Kidney capillary endothelial cell (primary cell): ENCODE data around the gene RAB28.

Experiments used
- DNase-seq: peaks from one replicate; pipeline ENCODE4 v3.0.0-alpha.2; 2018; ENCODE audit warnings: low spot score

The RAB28 gene

GRCh38 chr4:13509442-13509841 lies 25.3 kb upstream of the RAB28 start:
- DNase-seq: no peak

- no peak for DNase-seq
Measured at GRCh38 chr4:13504374-13504773, 20.2 kb upstream of the RAB28 start.

DNA sequence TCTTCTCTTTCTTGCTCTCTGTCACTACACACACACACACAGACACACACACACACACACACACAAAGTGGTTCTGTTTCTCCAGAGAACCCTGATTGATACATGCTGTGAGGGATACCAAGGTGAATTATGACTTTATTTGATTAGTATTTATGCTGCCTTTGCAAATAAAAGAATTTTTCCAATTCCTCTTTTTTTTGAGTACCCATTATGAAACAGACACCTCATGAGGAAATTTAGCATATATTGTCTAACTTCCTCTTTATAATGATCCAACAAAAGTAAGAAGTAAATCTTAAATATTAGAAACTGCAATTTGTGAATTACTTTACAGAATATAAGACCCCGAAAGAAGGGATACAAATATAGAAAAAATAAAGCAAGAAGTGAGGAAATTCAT lies 14.3 kb upstream of the RAB28 start:
- DNase-seq: no peak

GRCh38 chr4:13496605-13497004 lies 12.5 kb upstream of the RAB28 start:
- no peak for DNase-seq

- DNase-seq: no peak
Measured at GRCh38 chr4:13495753-13496152, 11.6 kb upstream of the RAB28 start.

DNA sequence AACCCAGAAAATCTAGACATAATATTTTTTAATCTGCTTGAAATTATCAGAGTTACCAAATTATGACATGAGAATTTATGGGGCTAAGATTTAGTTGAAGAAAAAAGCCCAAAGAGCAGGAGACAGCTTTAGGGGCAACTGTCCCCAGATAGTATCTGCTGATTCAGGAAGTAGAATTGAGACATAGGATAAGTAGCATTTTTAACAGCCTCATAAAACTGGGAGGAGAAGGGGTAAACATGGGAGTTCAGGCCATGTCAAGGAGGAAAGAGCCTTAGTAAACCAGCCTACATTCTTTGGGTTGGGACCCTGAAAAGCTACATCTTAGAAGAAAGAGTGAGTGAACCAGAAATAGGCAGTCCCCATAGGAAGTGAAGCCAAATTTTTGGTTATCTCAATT lies 9.7 kb upstream of the RAB28 start:
- DNase-seq: no peak

GRCh38 chr4:13492747-13493146 lies 8.6 kb upstream of the RAB28 start:
- DNase-seq: no peak

- peak; percentile 3 for DNase-seq
Measured at GRCh38 chr4:13484749-13485221, 645 bp upstream of the RAB28 start.

- peak; percentile 71 for DNase-seq
Measured at GRCh38 chr4:13483768-13484121, 395 bp downstream of the RAB28 start.

GRCh38 chr4:13483136-13483767 lies 888 bp downstream of the RAB28 start:
- DNase-seq: peak; percentile 5

DNA sequence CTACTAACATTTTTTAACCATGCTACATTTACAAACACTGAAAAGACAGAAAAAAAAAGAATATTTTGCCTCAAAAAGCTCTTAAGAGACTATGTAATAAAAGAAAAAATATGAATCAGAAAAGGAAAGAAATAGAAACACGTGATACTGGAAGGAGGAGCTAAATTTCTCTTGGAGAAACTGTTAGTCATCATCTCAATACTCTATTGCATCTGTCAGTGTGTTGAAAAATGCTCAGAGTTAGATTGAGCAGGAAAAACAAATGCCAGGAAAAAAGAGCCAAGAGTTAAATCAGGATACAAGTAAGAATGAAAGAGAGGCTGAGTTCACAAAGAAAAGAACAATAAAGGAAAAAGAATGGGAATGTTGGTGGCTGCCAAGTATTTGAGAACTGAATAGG lies 2.6 kb downstream of the RAB28 start:
- peak; percentile 16 for DNase-seq

DNA sequence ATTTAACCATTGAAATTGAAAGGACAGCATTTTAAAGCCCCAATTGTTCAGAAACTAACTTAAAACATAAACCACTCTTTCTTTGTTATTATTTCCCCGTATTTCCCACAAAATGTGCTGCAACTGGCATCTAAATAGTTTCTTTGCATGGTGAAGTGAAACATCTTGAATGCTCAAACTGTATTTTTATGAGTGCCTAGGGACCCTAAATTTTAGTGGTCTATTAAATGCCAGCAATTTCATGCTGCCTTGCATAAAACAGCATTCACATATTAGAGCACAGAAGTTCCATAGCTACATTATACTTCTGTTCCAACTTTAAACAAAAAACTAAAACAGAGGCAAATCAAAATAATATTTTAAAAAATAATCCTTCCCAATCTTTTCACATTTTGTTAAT lies 5.4 kb downstream of the RAB28 start:
- no peak for DNase-seq

DNA sequence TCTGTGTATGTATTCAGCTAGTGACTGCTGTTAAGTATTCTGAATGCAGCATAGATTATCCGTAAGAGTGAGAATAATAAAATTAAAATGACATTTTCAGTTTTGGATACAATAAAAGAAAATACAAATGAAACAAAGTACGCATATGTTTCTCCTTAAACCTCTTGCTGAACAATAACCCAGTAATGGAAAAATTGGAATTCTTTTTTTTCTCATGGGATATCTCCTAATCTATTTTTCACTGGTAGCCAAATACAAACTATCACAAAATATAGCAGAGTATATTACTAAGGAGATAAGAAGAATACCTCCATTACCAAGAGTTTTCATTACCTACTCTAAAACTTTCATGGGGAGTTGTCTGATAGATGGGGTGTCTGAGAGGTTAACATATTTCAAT lies 6.0 kb downstream of the RAB28 start:
- no peak for DNase-seq

DNA sequence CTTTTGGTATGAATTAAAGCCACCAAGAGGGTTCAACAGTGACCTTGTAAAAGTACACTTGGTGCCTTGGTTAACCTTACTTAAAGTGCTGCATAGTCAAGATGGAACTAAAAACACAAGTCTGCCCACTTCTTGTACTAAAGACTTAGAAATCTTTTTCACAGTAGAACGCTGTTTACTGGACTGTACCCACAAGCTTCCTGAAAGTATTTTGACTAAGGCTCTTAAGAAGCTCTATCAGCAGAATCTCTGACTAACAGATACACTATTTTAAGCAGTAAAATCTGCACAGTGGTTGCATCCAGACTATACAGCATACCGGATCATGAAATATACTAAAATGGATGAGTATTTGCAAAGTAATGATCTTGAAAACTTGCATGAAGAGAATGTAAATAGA lies 7.2 kb downstream of the RAB28 start:
- DNase-seq: no peak

DNA sequence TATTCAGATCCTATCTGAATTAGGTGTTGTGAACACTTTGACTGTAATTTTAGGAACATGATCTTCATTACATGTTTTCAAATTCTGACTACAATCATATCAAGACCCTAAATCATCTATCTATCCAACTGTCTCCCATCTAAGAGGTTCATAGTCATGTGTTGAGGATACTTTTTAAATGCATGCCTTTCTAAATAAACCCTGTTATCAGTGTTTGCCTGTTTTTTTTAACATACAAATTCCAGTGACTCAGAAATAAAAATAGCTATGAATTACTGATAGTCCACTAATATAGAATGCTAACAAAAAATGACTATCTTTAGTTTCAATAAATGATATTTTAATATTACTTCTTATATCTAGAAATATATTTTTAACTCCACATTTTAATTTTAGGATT lies 8.0 kb downstream of the RAB28 start:
- DNase-seq: no peak

DNA sequence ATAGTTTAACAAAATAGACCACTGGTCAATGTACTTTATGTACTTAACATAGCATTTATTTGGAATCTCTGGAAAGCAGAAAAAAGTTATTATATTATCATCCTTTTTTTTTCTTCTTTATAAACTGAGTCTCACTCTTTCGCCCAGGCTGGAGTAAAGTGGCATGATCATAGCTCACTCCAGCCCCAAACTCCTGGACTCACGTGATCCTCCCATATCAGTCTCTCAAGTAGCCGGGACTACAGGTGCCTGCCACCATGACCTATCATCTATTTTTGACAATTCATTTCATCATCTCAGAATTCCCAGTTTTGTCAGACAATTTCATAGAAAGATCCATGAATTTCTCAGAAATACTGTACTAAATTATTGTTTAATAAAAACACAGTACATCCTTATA lies 12.7 kb downstream of the RAB28 start:
- DNase-seq: no peak

GRCh38 chr4:13470379-13470778 lies 13.8 kb downstream of the RAB28 start:
- DNase-seq: no peak

DNA sequence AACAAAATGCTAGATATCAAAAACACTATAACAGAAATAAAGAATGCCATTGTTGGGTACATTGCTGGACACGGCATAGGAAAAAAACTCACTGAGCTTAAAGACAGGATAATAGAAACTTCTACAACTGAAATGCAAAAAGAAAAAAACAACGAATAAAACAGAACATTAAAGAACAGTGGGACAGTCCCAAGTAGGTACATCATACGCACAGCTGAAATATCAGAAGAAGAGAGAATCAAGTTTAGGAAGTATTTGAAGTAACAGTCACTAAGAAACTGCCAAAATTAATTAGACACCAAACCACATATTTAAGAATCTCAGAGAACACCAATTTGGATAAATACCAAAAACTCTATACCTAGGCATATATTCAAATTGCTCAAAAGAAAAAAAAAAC lies 19.2 kb downstream of the RAB28 start:
- DNase-seq: no peak

GRCh38 chr4:13464543-13464942 lies 19.6 kb downstream of the RAB28 start:
- no peak for DNase-seq

GRCh38 chr4:13461191-13461905 lies 22.8 kb downstream of the RAB28 start:
- DNase-seq: no peak

- no peak for DNase-seq
Measured at GRCh38 chr4:13455411-13455810, 28.7 kb downstream of the RAB28 start.

DNA sequence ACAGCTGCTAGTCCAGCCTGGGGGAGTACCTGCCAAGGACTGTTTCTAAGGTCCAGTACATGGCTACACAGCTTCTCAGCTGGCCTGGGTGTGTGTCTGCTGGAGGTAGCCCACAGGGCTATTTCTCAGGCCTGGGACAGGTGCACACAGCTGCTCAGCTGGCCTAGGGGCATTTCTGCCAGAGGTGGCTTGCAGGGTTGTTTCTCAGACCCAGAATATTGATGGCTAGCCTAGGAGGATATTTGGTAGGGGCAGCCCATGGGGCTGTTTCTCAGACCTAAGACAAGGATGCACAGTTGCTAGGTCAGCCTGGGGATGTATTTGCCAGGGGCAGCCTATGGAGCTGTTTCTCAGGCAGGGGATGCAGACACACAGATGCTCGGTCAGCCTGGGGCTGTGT lies 29.4 kb downstream of the RAB28 start:
- DNase-seq: no peak

DNA sequence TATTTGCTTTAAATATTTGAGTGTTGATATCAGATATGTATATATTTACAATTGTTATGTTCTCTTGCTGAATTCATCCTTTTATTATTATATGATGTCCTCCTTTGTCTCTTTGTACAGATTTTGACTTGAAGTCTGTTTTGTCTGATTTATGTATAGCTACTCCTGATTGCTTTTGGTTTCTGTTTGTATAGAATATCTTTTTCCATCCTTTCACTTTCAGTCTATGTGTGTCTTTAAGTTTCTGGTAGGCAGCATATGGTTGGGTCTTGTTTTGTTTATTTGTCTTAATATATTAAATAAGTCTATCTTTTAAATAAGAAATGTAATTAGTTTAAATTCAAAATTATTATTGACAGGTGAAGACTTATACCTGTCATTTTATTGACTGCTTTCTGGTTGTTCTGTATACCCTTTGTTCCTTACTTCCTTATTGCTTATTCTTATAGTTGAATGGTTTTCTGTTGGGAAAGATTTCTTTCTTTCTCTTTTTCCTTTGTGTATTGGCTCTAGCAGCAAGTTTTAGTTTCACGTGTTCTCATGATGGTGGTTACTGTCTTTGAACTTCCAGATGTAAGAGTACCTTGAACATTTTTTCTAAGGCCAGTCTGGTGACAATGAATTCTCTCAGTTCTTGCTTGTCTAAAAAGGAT lies 31.1 kb downstream of the RAB28 start:
- DNase-seq: no peak

DNA sequence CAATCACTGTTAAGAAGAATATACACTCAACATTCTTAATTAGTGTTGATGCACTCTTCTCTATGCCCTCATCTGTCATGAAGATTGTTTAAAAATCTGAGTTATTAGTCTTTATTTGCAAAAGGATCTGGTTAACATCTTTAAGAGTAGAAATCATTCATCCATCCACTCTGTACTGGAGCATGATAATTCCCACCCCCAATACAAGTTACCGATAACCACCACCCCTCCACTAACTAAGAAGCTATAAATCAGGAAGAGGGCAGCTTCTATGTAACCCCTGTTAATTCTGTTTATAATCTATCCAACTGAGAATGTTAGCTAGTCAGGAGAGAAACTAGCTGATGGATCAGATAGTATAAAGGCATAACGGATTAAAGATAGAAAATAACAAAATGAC lies 34.5 kb downstream of the RAB28 start:
- no peak for DNase-seq
